WTC11 (cell line): Measurements from ENCODE around the gene SH3D21. TPM values are rescaled to one million over a fixed set of nuclear protein-coding genes. Genes with fewer than 3 reads are reported as not detected.

ENCODE experiments used
- ATAC-seq: fragments of 200-7000 bp; cut with Tn5 transposase; 2 replicates; pipeline ENCODE4 v1.10.0; 2021; ENCODE audit warnings: mild to moderate bottlenecking, moderate library complexity
- CTCF ChIA-PET: fragments of 300-600 bp; sonication (Branson Sonifier 250); formaldehyde crosslinking; loops from one replicate; lab custom pipeline; 2021; ENCODE audit warnings: antibody characterized with exemption; lab: Charles Lee
- POLR2A ChIA-PET: fragments of 350-600 bp; sonication (Branson Sonifier 250); formaldehyde crosslinking; loops from one replicate; lab custom pipeline; 2021; ENCODE audit warnings: antibody characterized with exemption; lab: Charles Lee
- DNase-seq: peaks from one replicate; pipeline ENCODE4 v3.0.0; 2021; ENCODE audit warnings: low spot score
- H3K27ac Mint-ChIP-seq: 2 replicates; pipeline ENCODE4 v1.8.0; 2021; ENCODE audit warnings: mixed read lengths
- H3K27me3 Mint-ChIP-seq: 2 replicates; pipeline ENCODE4 v1.8.0; 2021; ENCODE audit warnings: low read depth, mild to moderate bottlenecking, moderate library complexity, mixed read lengths
- H3K36me3 Mint-ChIP-seq: 2 replicates; pipeline ENCODE4 v1.8.0; 2021; ENCODE audit warnings: mixed read lengths
- H3K4me1 Mint-ChIP-seq: 2 replicates; pipeline ENCODE4 v1.8.0; 2022; ENCODE audit warnings: mixed read lengths
- H3K4me3 Mint-ChIP-seq: 2 replicates; pipeline ENCODE4 v1.8.0; 2021; ENCODE audit warnings: mild to moderate bottlenecking, moderate library complexity, mixed read lengths
- H3K9me3 Mint-ChIP-seq: 2 replicates; pipeline ENCODE4 v1.8.0; 2021; ENCODE audit warnings: mixed read lengths
- ARID4B ChIP-seq: sonication (generic); formaldehyde crosslinking; IDR thresholded peaks from 2 replicates; pipeline ENCODE4 v1.8.0; 2023; ENCODE audit warnings: missing genetic modification reagents, mild to moderate bottlenecking, borderline replicate concordance
- CTCF ChIP-seq: fragments of 200-600 bp; IDR thresholded peaks from 2 replicates; pipeline ENCODE4 v1.8.0; 2022; ENCODE audit warnings: antibody characterized with exemption
- E2F1 ChIP-seq: sonication (generic); formaldehyde crosslinking; IDR thresholded peaks from 2 replicates; pipeline ENCODE4 v1.8.0; 2022; ENCODE audit warnings: mild to moderate bottlenecking, missing genetic modification reagents
- ETV6 ChIP-seq: sonication (generic); formaldehyde crosslinking; IDR thresholded peaks from 2 replicates; pipeline ENCODE4 v1.8.1; 2022; ENCODE audit warnings: mild to moderate bottlenecking, missing genetic modification reagents
- FOXP4 ChIP-seq: sonication (generic); formaldehyde crosslinking; IDR thresholded peaks from 2 replicates; pipeline ENCODE4 v1.8.0; 2022; ENCODE audit warnings: mild to moderate bottlenecking, missing genetic modification reagents
- GTF2I ChIP-seq: fragments of 250-450 bp; sonication (Bioruptor Pico); conservative IDR thresholded peaks from 2 replicates; pipeline ENCODE4 v1.4.0; 2021; ENCODE audit warnings: mild to moderate bottlenecking
- HMGA2 ChIP-seq: fragments of 250-450 bp; sonication (Bioruptor Pico); IDR thresholded peaks from 2 replicates; pipeline ENCODE4 v1.4.0; 2021; ENCODE audit warnings: mild to moderate bottlenecking, moderate library complexity
- IRF1 ChIP-seq: sonication (generic); formaldehyde crosslinking; IDR thresholded peaks from 2 replicates; pipeline ENCODE4 v1.8.0; 2023; ENCODE audit warnings: missing genetic modification reagents
- NR3C1 ChIP-seq: sonication (generic); formaldehyde crosslinking; conservative IDR thresholded peaks from 2 replicates; pipeline ENCODE4 v1.8.1; 2023; ENCODE audit warnings: low read depth, mild to moderate bottlenecking, missing genetic modification reagents
- SMAD4 ChIP-seq: sonication (generic); formaldehyde crosslinking; IDR thresholded peaks from 2 replicates; pipeline ENCODE4 v1.8.0; 2022; ENCODE audit warnings: mild to moderate bottlenecking, missing genetic modification reagents
- USF1 ChIP-seq: sonication (generic); formaldehyde crosslinking; IDR thresholded peaks from 2 replicates; pipeline ENCODE4 v1.8.0; 2022; ENCODE audit warnings: mild to moderate bottlenecking, missing genetic modification reagents
- USF2 ChIP-seq: sonication (generic); formaldehyde crosslinking; IDR thresholded peaks from 2 replicates; pipeline ENCODE4 v1.8.1; 2023; ENCODE audit warnings: mild to moderate bottlenecking, missing genetic modification reagents, moderate library complexity
- ZNF121 ChIP-seq: sonication (generic); formaldehyde crosslinking; IDR thresholded peaks from 2 replicates; pipeline ENCODE4 v1.8.0; 2023; ENCODE audit warnings: missing genetic modification reagents
- ZNF281 ChIP-seq: sonication (generic); formaldehyde crosslinking; IDR thresholded peaks from 2 replicates; pipeline ENCODE4 v1.8.0; 2023; ENCODE audit warnings: mild to moderate bottlenecking, missing genetic modification reagents
- ZNF671 ChIP-seq: fragments of 250-450 bp; sonication (Bioruptor Pico); IDR thresholded peaks from 2 replicates; pipeline ENCODE4 v1.8.0; 2021; ENCODE audit warnings: mild to moderate bottlenecking
- total RNA-seq: library from RNA; stranded (reverse); gene quantifications from 3 replicates; pipeline ENCODE4 v1.2.3, GENCODE V29; 2021

The SH3D21 gene
- total RNA-seq, 1 experiment from 2014 or later = 22.1 TPM

GRCh38 chr1:36285443-36286101 lies 20.6 kb upstream of the SH3D21 start (continued):
- TF ChIP-seq CTCF = peak; percentile 55
- no peak for TF ChIP-seq NR3C1 (CRISPR knock-in tag)

GRCh38 chr1:36286802-36287201 lies 19.4 kb upstream of the SH3D21 start:
- no peak for DNase-seq
- Mint-ChIP-seq H3K4me1 (no peaks in the 10 kb centered on the region), H3K27me3 (no peaks in the 10 kb centered on the region), H3K9me3 (no peaks in the 10 kb centered on the region), H3K27ac (no peak overlapping the region), H3K4me3 (no peak overlapping the region), H3K36me3 (peaks cover 74% of the 10 kb centered on the region)
- ATAC-seq = no peak
- POLR2A ChIA-PET = no interaction called here
- CTCF ChIA-PET = interaction anchor here (0.7 to 2.3 kb wide), 5 partner anchors 33 to 190 kb away, joined by 3 to 22 read pairs (median 3); partner anchors contain the start of gene TRAPPC3
- no peak for TF ChIP-seq ZNF671
- no peak for TF ChIP-seq GTF2I (CRISPR knock-in tag)
- no peak for TF ChIP-seq SMAD4 (CRISPR knock-in tag)
- TF ChIP-seq HMGA2 (CRISPR knock-in tag) = no peak
- TF ChIP-seq E2F1 (CRISPR knock-in tag) = no peak
- TF ChIP-seq ETV6 (CRISPR knock-in tag) = no peak
- TF ChIP-seq USF2 (CRISPR knock-in tag) = no peak
- no peak for TF ChIP-seq IRF1 (CRISPR knock-in tag)
- no peak for TF ChIP-seq USF1
- TF ChIP-seq ZNF281 = no peak
- TF ChIP-seq ZNF121 (CRISPR knock-in tag) = no peak

- ChIA-PET CTCF (interaction anchor here (0.7 kb wide), 1 partner anchor 138 kb away, joined by 3 read pairs; the partner anchor contains the start of gene TRAPPC3), POLR2A (no interaction called here)
- Mint-ChIP-seq H3K27ac (peak overlapping the region; percentile 64; the same call in 1 of the 2 replicates), H3K4me3 (no peak overlapping the region), H3K36me3 (peaks cover 78% of the 10 kb centered on the region), H3K9me3 (no peaks in the 10 kb centered on the region), H3K27me3 (no peaks in the 10 kb centered on the region), H3K4me1 (no peaks in the 10 kb centered on the region)
- DNase-seq = no peak
- no peak for ATAC-seq
- TF ChIP-seq ARID4B (CRISPR knock-in tag) = no peak
- TF ChIP-seq FOXP4 (CRISPR knock-in tag) = no peak
These were observed 18.6 kb upstream of the SH3D21 start for GRCh38 chr1:36287595-36287994.
